GM18507 (cell line): ENCODE data around the gene MCM3.
A peak's percentile ranks its signal among the peaks of the same experiment; 100 is the strongest.

Experiments
- DNase-seq: peaks from one replicate; pipeline ENCODE4 v3.0.0; 2011; ENCODE audit warnings: low read depth; ENCODE audit not compliant: insufficient read length; ENCODE audit errors: extremely low spot score
- FAIRE-seq: peaks from 2 replicates; lab custom pipeline; 2011; peaks lifted over from hg19 to GRCh38; lab: Jason Lieb, UNC

The MCM3 gene

DNA sequence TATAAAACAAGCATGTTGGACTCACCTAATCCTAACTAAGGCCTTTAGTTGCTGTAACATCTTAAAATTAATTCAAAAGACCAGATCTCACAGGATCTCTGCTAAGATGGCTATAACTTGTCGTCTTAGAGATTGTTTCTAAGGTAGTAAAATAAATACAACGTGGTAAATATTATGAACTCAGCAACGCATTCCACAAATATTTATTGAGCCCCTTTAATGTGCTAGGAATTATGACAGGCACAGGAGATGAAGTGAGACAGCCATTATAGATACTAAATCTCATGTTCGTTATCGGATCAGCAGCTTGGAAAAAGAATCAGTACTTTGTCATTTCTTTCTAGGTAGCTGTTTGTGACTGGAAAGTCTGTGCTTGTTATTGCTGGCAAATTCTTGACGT, 20.9 kb upstream of the MCM3 start:
- no peak for FAIRE-seq
- DNase-seq, result no peak

DNA sequence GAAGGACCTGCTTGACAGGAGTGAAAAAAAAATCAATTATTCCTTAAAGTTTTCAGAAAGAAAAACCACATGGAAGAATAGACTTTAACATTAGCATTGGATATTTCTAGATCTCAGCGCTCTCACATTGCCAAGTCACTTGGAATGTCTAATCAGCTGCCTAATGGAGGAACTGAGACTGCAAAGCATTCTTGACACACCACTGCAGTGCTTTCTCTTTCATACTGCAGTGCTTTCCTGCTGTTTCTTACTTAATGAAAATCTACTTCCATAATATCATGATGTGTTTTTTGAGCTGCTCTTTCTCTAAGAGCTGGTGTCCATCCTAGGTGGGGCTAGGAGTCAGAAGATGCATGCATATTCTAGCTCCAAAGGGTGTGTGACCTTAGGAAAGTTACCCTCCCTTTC, 20.4 kb upstream of the MCM3 start:
- DNase-seq (no peak), FAIRE-seq (peak; percentile 83)

DNA sequence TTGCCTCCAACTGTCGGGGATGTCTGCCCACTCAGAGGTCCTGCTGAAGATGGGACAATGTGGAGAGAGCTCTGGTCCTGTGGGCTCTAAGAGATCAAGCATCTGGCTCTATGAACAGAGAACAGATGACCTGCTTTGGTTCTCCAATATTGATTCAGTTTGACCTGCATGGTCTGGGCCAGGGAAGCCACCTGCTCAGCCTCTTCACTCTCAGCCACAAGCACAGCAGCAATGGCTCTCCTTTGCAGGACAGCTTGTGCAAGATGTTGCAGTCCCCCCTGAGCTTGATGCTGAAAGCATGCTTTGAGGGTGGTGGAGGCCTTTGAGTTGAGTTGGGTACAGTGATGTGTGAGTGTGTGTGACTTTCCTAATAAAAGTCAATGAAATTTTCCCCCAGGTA, 18.6 kb upstream of the MCM3 start:
- no peak for DNase-seq
- peak; percentile 41 for FAIRE-seq

DNA sequence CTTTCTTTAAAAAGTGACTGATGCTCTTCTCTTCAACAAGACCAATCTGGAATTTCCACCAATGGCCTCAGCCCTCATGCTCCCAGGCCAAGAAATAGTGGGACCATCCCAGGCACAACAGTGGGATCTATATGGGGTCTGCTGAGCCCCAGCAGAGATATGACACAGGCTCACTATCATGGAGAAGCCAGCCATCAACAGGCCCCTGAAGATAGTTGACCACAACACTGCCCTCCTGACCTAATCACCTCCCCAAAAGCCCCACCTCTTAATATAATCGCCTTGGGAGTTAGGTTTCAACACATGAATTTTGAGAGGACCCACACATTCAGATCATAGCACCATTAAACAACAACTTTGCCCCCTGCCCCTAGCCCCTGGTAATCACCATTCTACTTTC, 16.8 kb upstream of the MCM3 start:
- no peak for DNase-seq
- FAIRE-seq, result no peak

DNA sequence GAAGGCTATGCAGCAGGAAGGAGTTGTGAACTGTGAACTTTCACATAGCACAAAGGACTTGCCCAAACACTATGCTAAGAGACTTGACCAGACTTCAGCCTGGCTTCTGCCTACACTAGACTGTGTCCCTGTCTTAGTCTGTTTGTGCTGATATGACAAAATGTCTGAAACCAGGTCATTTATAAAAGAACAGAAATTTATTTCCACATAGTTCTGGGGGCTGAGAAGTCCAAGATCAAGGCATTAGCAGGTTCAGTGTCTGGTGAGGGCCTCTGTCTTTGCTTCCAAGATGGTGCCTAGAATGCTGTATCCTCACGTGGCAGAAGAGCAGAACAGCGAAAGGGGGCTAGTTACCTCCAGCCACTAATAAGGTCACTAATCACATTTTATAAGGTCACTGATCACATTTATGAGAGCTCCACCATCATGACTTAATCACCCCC, 16.0 kb upstream of the MCM3 start:
- FAIRE-seq, result no peak
- DNase-seq, result no peak

DNA sequence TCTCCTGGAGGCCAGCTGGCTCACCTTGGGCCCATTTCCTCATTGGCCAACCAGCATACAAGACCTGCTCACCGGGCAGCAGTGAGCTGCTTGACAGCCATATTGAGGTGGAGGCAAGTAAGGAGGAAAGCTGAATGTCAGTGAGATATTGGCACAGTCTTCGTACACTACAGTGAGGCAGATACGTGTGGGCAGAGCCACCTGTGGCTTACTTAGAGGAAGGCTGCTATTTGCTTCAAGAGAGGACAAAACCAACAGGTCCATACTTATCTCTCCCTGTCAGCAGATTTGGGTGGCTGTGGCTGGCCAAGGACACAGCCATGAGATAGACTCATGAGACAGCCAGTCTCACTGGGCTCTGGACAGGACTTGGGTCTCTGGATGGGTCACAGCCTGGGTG, 15.1 kb upstream of the MCM3 start:
- FAIRE-seq (peak; percentile 42), DNase-seq (no peak)

DNA sequence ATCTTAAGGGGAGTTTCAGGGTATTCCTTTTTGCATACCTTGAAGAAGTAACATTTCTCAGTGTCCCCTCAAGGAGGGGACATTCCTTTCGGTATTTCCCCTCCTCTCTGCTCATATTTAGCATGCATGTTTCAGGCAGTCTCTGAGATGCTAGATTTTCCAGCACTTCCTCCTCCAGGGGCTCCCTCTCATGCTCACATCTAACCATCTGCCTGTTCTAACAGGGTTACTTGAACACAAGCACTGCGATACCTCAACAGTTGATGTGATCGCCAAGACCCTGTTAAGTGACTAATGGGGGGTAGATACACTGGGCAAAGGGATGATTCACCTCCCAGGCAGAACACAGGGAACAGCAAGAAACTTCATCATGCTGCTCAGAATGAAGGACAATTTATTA, 12.9 kb upstream of the MCM3 start:
- FAIRE-seq, result peak; percentile 68
- no peak for DNase-seq

DNA sequence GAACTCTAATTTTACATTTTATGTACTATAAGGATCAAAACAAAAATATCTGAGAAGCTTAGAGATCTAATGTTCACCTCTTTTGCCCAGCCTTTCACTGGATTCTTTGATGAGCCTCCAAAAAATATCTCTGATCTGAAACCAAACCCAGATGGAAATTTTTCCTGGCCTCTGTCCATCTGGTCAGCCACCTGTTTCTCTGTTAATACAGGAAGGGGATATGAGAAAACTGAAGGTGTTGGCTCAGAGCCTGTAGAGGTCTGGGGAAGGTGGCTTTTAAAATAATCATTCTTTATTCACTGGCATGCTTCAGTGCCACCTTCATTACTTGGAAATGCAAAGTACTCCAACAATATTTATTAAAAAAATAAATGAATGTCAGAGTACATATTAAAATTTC, 8.5 kb upstream of the MCM3 start:
- DNase-seq, result no peak
- FAIRE-seq, result peak; percentile 63

DNA sequence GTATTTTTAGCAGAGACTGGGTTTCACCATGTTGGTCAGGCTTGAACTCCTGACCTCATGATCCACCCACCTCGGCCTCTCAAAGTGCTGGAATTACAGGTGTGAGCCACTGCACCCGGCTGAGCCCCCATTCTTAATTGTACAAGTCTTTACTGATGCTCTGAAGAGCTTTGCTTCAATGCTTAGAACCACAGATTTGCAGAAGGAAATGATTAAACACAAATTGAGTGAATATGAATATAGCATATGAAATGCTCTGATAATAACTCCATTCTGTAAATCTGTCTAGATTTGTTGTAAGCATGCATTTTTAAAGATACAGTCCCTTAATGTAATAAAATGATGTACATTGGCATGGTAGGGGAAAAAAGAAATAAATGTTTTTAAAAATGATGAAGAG, 4.3 kb upstream of the MCM3 start:
- DNase-seq (no peak), FAIRE-seq (no peak)

DNA sequence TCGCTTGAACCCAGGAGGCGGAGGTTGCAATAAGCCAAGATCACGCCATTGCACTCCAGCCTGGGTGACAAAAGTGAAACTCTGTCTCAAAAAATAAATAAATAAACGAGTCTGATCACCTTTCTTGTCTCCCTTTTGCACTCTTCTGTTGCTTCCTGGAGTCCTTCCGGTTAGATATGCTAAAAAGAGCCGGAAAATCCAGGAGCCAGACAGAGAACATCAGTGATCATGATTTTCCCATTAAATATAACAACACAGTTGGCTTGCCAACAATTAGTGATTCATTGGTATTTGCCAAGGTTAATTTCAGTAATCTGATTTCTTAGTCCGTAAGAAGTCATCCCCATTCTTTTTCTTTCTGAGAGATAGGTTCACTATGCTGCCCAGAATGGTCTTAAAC, 3.7 kb upstream of the MCM3 start:
- FAIRE-seq (no peak), DNase-seq (no peak)

DNA sequence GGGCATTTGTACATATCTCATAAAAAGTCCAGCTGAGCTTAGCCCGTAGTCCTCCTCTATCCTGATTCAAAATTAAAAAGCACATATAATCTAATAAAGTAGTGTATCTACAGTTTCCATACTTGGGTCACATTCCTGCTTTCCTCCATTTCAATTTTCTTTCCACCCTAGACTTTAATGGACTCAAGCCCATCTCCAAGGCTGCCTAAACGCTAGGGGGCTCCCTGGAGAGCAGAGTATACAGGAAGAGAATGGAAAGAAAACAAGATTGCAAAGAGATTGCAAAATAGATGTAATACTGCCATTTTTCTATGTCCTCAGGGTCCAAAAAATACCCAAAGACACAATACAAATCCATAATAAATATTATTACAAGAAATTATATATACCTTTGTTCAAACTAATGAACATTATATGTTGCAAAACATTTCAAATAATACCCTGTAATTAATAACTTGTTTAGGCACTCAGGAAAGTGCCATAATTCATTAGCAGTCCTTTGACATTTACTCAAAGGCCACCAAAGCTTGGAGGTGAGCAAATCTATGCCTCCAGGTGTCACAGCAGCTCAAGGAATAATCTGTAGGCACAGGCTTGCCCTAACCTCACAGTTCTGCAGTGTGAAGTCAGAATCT, 2.4 kb upstream of the MCM3 start:
- no peak for DNase-seq
- FAIRE-seq, result peak; percentile 82

DNA sequence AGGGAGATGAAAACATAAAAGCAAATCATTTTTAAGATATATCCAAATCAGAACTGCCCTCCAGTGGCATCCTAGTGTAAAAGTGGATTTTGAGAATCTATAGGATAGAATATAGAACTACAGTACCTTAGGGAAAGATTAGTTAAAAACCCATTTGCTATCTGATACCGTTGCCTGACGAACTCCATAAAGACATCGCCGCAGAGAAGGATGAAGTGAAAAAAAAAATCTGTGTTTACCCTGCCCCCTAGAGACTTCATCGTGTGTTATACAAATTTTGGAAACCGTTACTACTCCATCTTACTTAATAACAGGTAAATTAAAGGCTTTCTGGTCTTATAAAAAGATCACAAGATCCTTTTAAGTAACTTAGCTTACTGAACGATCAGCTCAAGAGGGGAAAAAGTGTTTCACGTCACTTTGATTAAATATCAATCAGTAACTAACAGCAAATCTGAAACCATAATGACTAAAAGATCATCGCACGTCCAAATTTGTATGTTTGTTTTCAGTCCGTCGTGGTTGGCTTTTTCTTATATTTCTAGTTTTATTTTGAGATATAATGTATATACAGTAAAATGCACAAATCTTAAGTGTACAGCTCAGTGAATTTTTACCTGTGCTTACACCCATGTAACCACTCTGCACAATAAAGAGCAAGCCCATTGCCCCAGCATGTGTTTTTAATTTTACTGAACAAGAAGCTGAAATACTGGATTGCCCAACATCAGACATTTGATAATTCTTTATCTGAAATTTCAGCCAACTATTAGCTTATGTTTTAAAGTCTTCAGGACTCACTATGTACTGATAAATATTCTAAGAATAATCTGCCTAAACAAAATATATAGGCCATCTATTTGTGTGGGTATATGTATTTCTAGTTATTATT, 881 bp upstream of the MCM3 start:
- no peak for DNase-seq

DNA sequence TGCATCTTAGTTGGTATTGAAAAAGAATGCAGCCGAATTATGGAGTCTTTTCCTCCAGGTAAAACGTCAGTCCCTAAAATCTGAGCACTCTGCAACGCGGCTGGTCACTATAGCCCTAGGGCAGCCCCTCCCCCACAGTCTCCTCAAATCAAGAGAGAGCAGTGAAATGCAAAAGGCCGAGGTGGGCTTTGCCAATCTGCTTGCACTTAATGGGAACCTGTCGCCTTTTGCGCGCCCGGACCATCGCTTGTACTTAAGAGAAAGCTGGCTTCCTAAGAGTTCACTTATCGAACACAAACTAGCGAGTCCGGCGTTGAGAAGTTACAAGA, 447 bp downstream of the MCM3 start:
- DNase-seq (no peak), FAIRE-seq (no peak)

More for the DNA sequence above, 881 bp upstream of the MCM3 start:
- no peak for FAIRE-seq

DNA sequence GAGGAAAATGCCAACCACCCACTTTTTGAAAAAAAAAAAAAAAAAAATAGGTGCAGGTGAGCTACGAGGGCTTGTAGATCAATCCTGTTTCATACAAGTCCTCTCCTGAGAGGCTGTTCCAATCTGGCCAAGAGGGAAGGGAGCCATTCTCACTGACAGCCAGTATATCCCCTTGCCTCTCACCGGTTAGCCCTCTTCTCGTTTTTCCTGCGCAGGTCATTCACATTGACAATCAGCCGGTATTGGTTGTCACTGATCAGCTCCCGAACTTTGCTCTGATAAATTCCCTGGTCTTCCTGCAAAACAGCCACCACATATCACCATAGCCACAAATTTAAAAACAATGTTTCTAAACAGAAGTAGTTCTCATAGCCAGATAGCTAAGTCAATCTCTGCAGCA, 1.4 kb downstream of the MCM3 start:
- no peak for FAIRE-seq
- DNase-seq, result no peak

DNA sequence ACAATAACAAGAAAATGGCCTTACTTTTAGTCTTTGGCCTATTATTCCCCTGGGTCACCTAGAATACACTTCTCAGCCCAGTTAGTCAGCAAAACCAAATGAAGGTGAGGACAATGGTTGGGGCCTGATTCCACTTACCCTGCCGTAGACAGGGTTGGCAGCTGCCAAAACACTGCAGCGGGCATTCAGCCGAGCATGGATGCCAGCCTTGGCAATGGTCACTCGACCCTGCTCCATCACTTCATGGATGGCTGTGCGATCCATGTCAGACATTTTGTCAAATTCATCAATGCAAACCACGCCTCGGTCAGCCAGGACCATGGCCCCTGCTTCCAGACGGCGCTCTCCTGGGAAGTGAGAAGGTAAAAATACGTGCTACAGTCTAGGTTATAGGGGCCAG, 8.4 kb downstream of the MCM3 start:
- FAIRE-seq (no peak), DNase-seq (no peak)

DNA sequence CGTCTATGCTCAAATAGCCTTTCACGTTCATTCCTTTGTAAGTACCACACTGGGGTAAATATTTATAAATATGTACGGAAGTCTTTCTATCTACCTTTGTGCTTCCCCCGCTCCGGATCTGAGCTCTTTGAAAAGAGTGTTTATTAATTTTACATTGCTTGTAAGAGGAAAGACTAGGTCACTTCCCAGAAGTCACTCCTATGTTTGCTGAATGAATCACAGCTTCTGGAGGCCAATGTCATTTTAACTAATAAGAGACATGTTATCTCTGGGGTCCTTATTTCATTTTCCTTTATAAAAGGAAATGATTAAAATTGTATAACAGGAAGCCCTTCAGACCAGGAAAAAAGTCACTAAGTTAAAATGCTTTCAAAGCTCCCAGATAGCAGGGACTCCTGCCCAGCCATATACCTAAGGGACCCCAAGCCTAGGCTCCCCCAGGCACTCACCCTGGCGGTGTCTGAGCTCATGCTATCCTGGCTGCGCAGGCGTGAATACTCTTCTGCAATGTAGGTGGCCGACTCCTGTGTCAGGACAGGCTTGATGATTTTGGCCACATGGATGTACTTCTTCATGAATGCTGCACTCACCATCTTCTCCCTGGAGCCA, 12.6 kb downstream of the MCM3 start:
- no peak for DNase-seq
- FAIRE-seq, result no peak

DNA sequence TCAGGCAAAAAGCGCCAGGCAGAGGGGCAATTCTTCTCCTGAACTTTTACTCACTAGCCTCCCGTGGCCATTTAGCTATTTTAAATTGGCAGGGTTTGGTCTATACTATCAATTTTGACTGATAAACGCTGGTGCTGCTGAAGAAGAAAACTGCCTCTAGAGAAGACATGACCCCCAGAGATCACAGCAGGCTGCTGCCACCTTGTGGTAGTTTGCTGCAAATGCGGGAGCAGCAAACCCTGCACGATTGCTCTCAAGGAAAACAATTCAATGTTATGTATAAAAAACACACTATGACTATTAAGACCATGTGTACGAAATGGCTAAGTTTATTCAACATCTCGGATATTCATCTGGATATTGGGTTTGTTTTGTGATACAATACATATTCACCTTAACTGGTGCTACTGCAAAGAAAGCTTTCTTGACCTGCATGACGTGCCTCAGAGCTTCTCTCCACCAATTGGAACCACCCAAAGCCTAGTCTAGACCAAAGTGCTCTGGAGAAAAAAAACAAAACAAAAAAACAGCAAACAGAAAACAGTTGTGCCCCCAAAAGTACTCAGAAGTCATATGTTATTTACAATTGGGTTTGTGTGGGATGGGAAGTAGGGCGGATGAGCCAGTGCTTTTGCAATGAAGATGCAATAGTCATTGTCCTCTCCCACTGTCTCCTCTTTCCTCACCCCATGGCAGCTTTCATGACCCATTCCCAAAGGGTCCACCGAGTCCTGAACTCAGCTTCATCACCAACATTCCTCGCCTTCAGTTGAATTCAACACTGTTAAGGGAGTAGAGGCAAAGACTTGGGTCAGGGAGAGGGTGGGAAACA, 20.6 kb downstream of the MCM3 start:
- FAIRE-seq (peak; percentile 77), DNase-seq (peak; percentile 39)

DNA sequence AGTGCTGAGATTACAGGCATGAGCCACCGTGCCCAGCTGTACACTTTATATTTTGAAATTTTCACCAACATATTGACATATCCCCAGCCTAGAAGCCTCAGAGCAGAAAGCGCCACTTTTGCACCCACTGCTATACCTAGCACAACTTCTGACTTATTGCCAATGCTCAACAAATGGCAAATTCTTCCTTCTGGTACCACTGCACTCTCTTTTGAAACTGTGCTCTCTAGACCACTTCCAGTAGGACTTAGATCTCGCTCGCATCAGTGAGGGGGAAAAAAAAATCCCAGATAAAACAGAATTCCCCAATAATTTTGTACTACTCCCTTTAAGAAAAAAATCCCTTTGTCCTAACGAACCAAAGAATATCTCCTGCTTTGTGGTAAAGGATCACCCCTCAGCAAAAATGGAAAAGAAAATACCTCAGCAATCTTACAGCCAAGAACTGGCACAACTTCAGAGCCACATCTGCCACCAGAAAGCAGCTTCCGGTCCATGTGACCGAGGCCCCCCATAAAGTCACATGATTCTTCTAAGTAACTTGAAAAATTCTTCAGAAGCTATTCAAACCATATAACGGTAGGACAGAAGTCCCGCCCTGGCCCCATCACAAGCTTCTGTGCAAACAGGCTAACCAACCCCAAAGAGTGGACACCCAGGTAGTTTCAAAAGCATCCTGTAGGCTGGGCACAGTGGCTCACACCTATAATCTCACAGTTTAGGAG, 21.8 kb downstream of the MCM3 start:
- FAIRE-seq (no peak), DNase-seq (no peak)

DNA sequence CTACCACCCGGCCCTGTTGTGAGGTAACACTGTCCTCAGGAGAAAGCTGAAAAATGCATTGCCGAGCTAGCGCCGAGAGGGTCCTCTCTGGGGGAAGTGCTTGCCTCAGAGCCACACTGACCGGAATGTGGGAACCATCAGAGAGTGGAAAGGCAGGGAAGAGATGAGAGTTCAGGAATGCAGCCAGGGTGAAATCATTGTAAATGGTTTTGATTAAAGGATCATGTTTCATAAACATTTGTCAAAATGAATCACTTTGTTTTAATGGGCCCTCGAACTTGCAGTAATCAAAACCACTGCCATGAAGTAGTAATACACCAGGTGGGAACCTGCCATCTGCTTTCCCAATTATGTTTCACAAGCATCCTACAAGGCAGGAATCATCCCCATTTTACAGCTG, 23.3 kb downstream of the MCM3 start:
- DNase-seq, result no peak
- FAIRE-seq, result no peak
